22Rv1 (cell line): Measurements from ENCODE around the gene BMF.
"Not testable (repeated sequence)": the region's sequence is repeated elsewhere in the genome, so short reads cannot be mapped to it uniquely, and the experiment has no call there.

Source experiments
- H3K27ac ChIP-seq: fragments of 450-650 bp; 2 replicates; pipeline ENCODE4 v1.5.1; 2017
- ZFX ChIP-seq: fragments of 450-650 bp; IDR thresholded peaks from 2 replicates; pipeline ENCODE4 v1.6.1; 2017; ENCODE audit warnings: antibody characterized with exemption, borderline replicate concordance
- TF ChIP-seq, protein P1 (sequence below): fragments of 450-650 bp; IDR thresholded peaks from 2 replicates; pipeline ENCODE4 v1.5.1; 2017; ENCODE audit warnings: mild to moderate bottlenecking

BMF gene

GRCh38 chr15:40121911-40122638, 13.4 kb upstream of the BMF start:
- TF ChIP-seq, protein P1, sequence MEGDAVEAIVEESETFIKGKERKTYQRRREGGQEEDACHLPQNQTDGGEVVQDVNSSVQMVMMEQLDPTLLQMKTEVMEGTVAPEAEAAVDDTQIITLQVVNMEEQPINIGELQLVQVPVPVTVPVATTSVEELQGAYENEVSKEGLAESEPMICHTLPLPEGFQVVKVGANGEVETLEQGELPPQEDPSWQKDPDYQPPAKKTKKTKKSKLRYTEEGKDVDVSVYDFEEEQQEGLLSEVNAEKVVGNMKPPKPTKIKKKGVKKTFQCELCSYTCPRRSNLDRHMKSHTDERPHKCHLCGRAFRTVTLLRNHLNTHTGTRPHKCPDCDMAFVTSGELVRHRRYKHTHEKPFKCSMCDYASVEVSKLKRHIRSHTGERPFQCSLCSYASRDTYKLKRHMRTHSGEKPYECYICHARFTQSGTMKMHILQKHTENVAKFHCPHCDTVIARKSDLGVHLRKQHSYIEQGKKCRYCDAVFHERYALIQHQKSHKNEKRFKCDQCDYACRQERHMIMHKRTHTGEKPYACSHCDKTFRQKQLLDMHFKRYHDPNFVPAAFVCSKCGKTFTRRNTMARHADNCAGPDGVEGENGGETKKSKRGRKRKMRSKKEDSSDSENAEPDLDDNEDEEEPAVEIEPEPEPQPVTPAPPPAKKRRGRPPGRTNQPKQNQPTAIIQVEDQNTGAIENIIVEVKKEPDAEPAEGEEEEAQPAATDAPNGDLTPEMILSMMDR, result no peak
- TF ChIP-seq ZFX, result no peak
- H3K27ac ChIP-seq, result no peak overlapping the region

DNA sequence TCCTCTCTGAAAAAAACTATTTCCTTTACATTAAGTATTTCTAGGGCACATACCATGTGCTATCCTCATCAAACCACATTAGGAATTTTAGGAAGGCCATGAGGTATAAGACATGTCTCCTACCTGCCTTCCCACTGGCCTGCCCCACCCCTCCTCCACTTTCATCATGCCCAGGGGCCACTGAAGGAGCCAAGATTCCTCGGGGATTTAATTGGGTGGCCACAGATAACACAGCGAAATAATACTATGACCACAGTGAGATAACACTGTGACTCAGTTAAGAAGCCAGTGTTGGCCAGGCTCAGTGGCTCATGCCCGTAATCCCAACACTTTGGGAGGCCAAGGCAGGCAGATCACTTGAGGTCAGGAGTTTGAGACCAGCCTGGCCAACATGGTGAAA, 9.8 kb upstream of the BMF start:
- no peak for TF ChIP-seq ZFX
- TF ChIP-seq, protein P1, result no peak
- H3K27ac ChIP-seq, result no peak overlapping the region

DNA sequence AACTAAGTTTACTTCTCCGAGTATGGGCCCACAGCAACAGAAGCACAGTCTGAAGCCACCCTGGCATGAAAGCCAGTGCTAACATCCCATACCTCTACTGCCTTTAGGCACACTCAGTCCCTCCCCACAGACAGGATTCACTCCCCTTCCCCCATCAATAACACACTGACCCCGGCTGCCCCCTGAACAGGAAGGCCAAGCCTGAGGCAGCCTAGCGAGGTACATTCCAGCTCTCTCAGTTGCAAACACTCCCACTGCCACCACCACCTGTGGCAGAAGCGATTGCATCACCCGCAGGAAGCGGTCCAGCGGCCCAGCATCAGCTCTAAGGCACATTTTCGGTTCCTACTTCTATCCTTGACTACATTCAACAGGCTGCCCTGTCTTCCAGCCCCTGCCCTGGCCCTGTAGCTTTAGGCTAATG, 7.0 kb upstream of the BMF start:
- TF ChIP-seq, protein P1, result no peak
- TF ChIP-seq ZFX, result no peak

DNA sequence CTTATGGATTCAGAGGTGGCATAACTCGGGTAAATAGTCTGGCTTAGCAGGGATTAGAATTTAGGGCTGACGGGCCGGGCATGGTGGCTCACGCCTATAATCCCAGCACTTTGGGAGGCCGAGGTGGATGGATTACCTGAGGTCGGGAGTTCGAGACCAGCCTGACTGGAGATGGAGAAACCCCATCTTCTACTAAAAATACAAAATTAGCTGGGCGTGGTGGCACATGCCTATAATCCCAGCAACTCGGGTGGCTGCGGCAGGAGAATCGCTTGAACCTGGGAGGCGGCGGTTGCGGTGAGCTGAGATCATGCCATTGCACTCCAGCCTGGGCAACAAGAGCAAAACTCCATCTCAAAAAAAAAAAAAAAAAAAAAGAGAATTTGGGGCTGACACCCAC, 6.4 kb upstream of the BMF start:
- not testable (repeated sequence) for H3K27ac ChIP-seq

More for the DNA sequence above, 7.0 kb upstream of the BMF start:
- no peak overlapping the region for H3K27ac ChIP-seq

DNA sequence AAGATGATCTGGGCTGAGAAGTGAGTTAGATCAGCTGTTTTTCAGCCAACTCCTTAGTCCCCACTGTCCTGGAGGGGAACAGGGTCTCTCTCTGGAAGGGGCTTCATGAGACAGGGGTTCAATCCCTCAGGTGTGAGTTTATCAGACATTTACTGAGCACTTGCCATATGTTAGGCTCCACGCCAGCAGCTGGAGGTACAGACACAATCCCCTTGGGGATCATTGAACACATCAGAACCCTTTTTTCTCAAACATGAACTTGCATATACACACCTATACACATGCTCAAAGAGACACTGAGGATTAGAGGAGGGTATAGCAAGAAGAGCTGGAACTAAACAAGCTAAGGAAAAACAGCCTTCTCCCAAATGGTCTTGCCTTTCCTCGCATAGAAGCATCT, 5.5 kb upstream of the BMF start:
- H3K27ac ChIP-seq, result no peak overlapping the region
- no peak for TF ChIP-seq ZFX
- TF ChIP-seq, protein P1, result no peak

- no peak for TF ChIP-seq ZFX
- TF ChIP-seq, protein P1, result no peak
- no peak overlapping the region for H3K27ac ChIP-seq
Measured at GRCh38 chr15:40112789-40113188, 4.1 kb upstream of the BMF start.

GRCh38 chr15:40111888-40112287, 3.2 kb upstream of the BMF start:
- H3K27ac ChIP-seq, result no peak overlapping the region
- no peak for TF ChIP-seq ZFX
- TF ChIP-seq, protein P1, result no peak
